Endothelial cell of umbilical vein (primary cell): ENCODE measurements around the gene HLA-DMA. TPM values are rescaled to one million over a fixed set of nuclear protein-coding genes. Genes with fewer than 3 reads are reported as not detected.

Experiments
- BruUV-seq: library from RNA; stranded (reverse); fragments of 400-500 nt; replicated peaks from 2 replicates; lab custom pipeline; 2021; lab: Mats Ljungman, UMichigan
- CTCF ChIA-PET: fragments of 300-600, 350-600 bp; sonication (Branson Sonifier 250); formaldehyde crosslinking; loops from one replicate; lab custom pipeline; 2021; ENCODE audit warnings: antibody characterized with exemption, inconsistent platforms; lab: Charles Lee
- POLR2A ChIA-PET: fragments of 300-600, 350-600 bp; sonication (Branson Sonifier 250); formaldehyde crosslinking; loops from one replicate; lab custom pipeline; 2021; ENCODE audit warnings: antibody characterized with exemption, inconsistent platforms; lab: Charles Lee
- DNase-seq: peaks from one replicate; pipeline ENCODE4 v3.0.0-alpha.2; 2011; ENCODE audit warnings: low read depth, low spot score
- FAIRE-seq: peaks from 2 replicates; lab custom pipeline; 2011; peaks lifted over from hg19 to GRCh38; lab: Jason Lieb, UNC
- H2AFZ ChIP-seq: 2 replicates; pipeline ENCODE4 v1.6.0; 2012; ENCODE audit warnings: low read depth, low read length, control low read depth, inconsistent platforms
- H3K27ac ChIP-seq: 2 replicates; pipeline ENCODE4 v1.5.1; 2011; ENCODE audit warnings: low read depth, mild to moderate bottlenecking, control low read depth, low read length, moderate library complexity; ENCODE audit not compliant: insufficient read depth
- H3K27me3 ChIP-seq, 2 experiments: 2 replicates each; pipeline versions ENCODE4 v1.6.0 to v1.6.1; 2011; ENCODE audit warnings: low read length in 2 of 2, mixed read lengths in 1 of 2; ENCODE audit not compliant: control insufficient read depth in 2 of 2, insufficient read depth in 2 of 2
- H3K36me3 ChIP-seq, 2 experiments: 2 replicates in 1 of 2; 3 replicates in 1 of 2; pipeline ENCODE4 v1.5.1; 2011; ENCODE audit warnings: low read length in 2 of 2, mild to moderate bottlenecking in 1 of 2, moderate library complexity in 1 of 2; ENCODE audit not compliant: control insufficient read depth in 2 of 2, insufficient read depth in 2 of 2; ENCODE audit errors: extremely low read depth in 1 of 2
- H3K4me1 ChIP-seq: 3 replicates; pipeline ENCODE4 v1.5.1; 2011; ENCODE audit warnings: mild to moderate bottlenecking, low read length; ENCODE audit not compliant: control insufficient read depth, insufficient read depth; ENCODE audit errors: extremely low read depth
- H3K4me2 ChIP-seq: 2 replicates; pipeline ENCODE4 v1.6.1; 2011; ENCODE audit warnings: low read length, control low read depth, mixed read lengths; ENCODE audit not compliant: insufficient read depth
- H3K4me3 ChIP-seq, 3 experiments: fragments of 200-600 bp in 1 of 3; sonication (generic), shearing (Covaris generic) in 1 of 3; replicated peaks in 1 of 3; 2 replicates each; pipeline ENCODE4 v1.5.1; 2011 to 2016; ENCODE audit warnings: control low read depth in 3 of 3, low read length in 3 of 3, mild to moderate bottlenecking in 2 of 3, inconsistent platforms in 1 of 3, low read depth in 1 of 3, moderate library complexity in 1 of 3; ENCODE audit not compliant: insufficient read depth in 1 of 3
- H3K79me2 ChIP-seq: 2 replicates; pipeline ENCODE4 v1.6.0; 2012; ENCODE audit warnings: low read length, inconsistent platforms; ENCODE audit not compliant: control insufficient read depth, insufficient read depth
- H3K9ac ChIP-seq: replicated peaks from 2 replicates; pipeline ENCODE3; 2011; ENCODE audit warnings: low read length, control low read depth; ENCODE audit not compliant: insufficient read depth; ENCODE audit errors: extremely low read depth
- H3K9me1 ChIP-seq: replicated peaks from 3 replicates; pipeline ENCODE4 v1.6.0; 2011; ENCODE audit warnings: mild to moderate bottlenecking, low read length; ENCODE audit not compliant: control insufficient read depth, insufficient read depth; ENCODE audit errors: extremely low read depth
- H3K9me3 ChIP-seq: replicated peaks from 2 replicates; pipeline ENCODE4 v1.5.1; 2012; ENCODE audit warnings: low read length, inconsistent platforms; ENCODE audit not compliant: control insufficient read depth, insufficient read depth
- H4K20me1 ChIP-seq: replicated peaks from 2 replicates; pipeline ENCODE3; 2011; ENCODE audit warnings: mild to moderate bottlenecking, low read length; ENCODE audit not compliant: control insufficient read depth, insufficient read depth; ENCODE audit errors: extremely low read depth
- CTCF ChIP-seq, 2 donors: IDR thresholded peaks; 1 replicate in 1 of 2; 2 replicates in 1 of 2; pipeline ENCODE4 v1.5.1; 2011; ENCODE audit warnings: low read length in 2 of 2, mild to moderate bottlenecking in 2 of 2, moderate library complexity in 2 of 2, control low read depth in 1 of 2, inconsistent platforms in 1 of 2, low read depth in 1 of 2; ENCODE audit not compliant: insufficient read depth in 1 of 2; ENCODE audit errors: extremely low read depth in 1 of 2
- EZH2 ChIP-seq: IDR thresholded peaks from 2 replicates; pipeline ENCODE4 v1.6.1; 2012; ENCODE audit warnings: borderline replicate concordance, low read depth, mild to moderate bottlenecking, moderate library complexity, low read length, inconsistent platforms; ENCODE audit not compliant: severe bottlenecking
- FOS ChIP-seq: IDR thresholded peaks from 2 replicates; pipeline ENCODE4 v1.6.1; 2011; ENCODE audit warnings: mild to moderate bottlenecking, low read length, moderate library complexity, borderline replicate concordance; ENCODE audit not compliant: insufficient read depth
- GATA2 ChIP-seq: IDR thresholded peaks from 2 replicates; pipeline ENCODE4 v1.7.0; 2011; ENCODE audit warnings: low read depth, mild to moderate bottlenecking, moderate library complexity, mixed read lengths, low read length; ENCODE audit not compliant: insufficient read length, insufficient read depth
- JUN ChIP-seq: IDR thresholded peaks from 2 replicates; pipeline ENCODE4 v1.6.1; 2011; ENCODE audit warnings: borderline replicate concordance, low read depth; ENCODE audit not compliant: insufficient read length, insufficient read depth
- MAX ChIP-seq: IDR thresholded peaks from 2 replicates; pipeline ENCODE4 v1.6.1; 2011; ENCODE audit not compliant: insufficient read depth, insufficient read length
- MYC ChIP-seq: IDR thresholded peaks from one replicate; pipeline ENCODE4 v1.6.1; 2011; ENCODE audit warnings: mild to moderate bottlenecking, low read depth, low read length
- POLR2A ChIP-seq: IDR thresholded peaks from 2 replicates; pipeline ENCODE4 v1.6.1; 2012; ENCODE audit warnings: low read depth, mild to moderate bottlenecking, control low read depth, low read length
- POLR2AphosphoS5 ChIP-seq: IDR thresholded peaks from 2 replicates; pipeline ENCODE4 v1.6.1; 2012; ENCODE audit warnings: low read depth, mild to moderate bottlenecking, control low read depth, low read length, moderate library complexity; ENCODE audit not compliant: insufficient read depth
- dilution Hi-C: fragments of 300-500 bp; cut with MboI; formaldehyde crosslinking; loops from one replicate; pipeline ENCODE4 v1.15.0; 2019; ENCODE audit warnings: low sequenced_read_pairs; ENCODE audit not compliant: extremely low pct_ligation_motif_present
- intact Hi-C: fragments of 100-400 bp; cut with micrococcal nuclease; formaldehyde crosslinking; loops from one replicate; pipeline ENCODE4 v1.10.0; 2022
- polyA plus RNA-seq, 4 experiments: library from polyadenylated mRNA; depleted of rRNA in 3 of 4; stranded (reverse) in 3 of 4; unstranded in 1 of 4; fragments of >200 nt; gene quantifications; 2 replicates each; pipeline versions ENCODE4 v1.2.1 to v1.2.3, GENCODE V29; 2011 to 2012; ENCODE audit warnings: missing spikeins in 1 of 4
- total RNA-seq: library from RNA; stranded (reverse); gene quantifications from 2 replicates; pipeline ENCODE4 v1.2.3, GENCODE V29; 2021

The HLA-DMA gene
- total and polyA plus RNA-seq, 2 donors (not counting 3 experiments of a cell fraction or from before 2014, with no cell fraction given), result 1.2 to 7.7 TPM

GRCh38 chr6:32963866-32964265 is 11.0 kb upstream of the HLA-DMA start:
- dilution Hi-C loops, result no loop called here
- Histone ChIP-seq H3K27ac (no peak overlapping the region), H3K9me1 (no peaks in the 10 kb centered on the region), H3K4me1 (peaks cover 26% of the 10 kb centered on the region), H2AFZ (no peak overlapping the region), H3K9ac (no peak overlapping the region), H3K27me3 (no peaks in the 10 kb centered on the region), H3K79me2 (peaks cover 1% of the 10 kb centered on the region), H4K20me1 (no peaks in the 10 kb centered on the region), H3K4me3 (no peak overlapping the region), H3K4me2 (no peak overlapping the region), H3K36me3 (no peaks in the 10 kb centered on the region), H3K9me3 (no peaks in the 10 kb centered on the region)
- ChIA-PET CTCF (interaction anchor here (0.7 to 3.8 kb wide), 5 partner anchors 10 to 126 kb away, joined by 3 to 25 read pairs (median 22); partner anchors contain the start of genes HLA-DMA and TAP2), POLR2A (interaction anchor here (0.6 to 1.6 kb wide), 2 partner anchors 8 to 10 kb away, joined by 4 to 15 read pairs; no protein-coding TSS in a partner anchor)
- FAIRE-seq, result no peak
- no peak for DNase-seq
- no TSS peak for BruUV-seq
- TF ChIP-seq JUN (no peak), MYC (no peak), POLR2AphosphoS5 (no peak), POLR2A (no peak), EZH2 (no peak), MAX (no peak), FOS (no peak), GATA2 (no peak), CTCF (IDR thresholded peaks at IDR 0.05; ENCODE audit: extremely low read depth in 1 of 2, insufficient read depth in 1 of 2, low read depth in 1 of 2, low read length in 2 of 2) (no peak)
- intact Hi-C loops, result no loop called here
